Skeletal muscle tissue (tissue), 4 donors: Measurements from ENCODE around the gene AP5Z1. TPM values are rescaled to one million over a fixed set of nuclear protein-coding genes. Genes with fewer than 3 reads are reported as not detected.

Experiments used
- H3K27ac ChIP-seq: one replicate; pipeline ENCODE4 v1.7.0; 2013; ENCODE audit warnings: mild to moderate bottlenecking, low read depth, low read length, inconsistent platforms
- H3K27me3 ChIP-seq, 3 donors: one replicate each; pipeline ENCODE4 v1.7.0; 2013; ENCODE audit warnings: low read length in 3 of 3; ENCODE audit not compliant: control insufficient read depth in 3 of 3, insufficient read depth in 3 of 3
- H3K36me3 ChIP-seq, 3 donors: one replicate each; pipeline ENCODE4 v1.7.0; 2013; ENCODE audit warnings: low read length in 3 of 3; ENCODE audit not compliant: control insufficient read depth in 3 of 3, insufficient read depth in 3 of 3
- H3K4me1 ChIP-seq, 3 donors: one replicate each; pipeline ENCODE4 v1.7.0; 2013; ENCODE audit warnings: low read length in 3 of 3, mild to moderate bottlenecking in 3 of 3; ENCODE audit not compliant: control insufficient read depth in 3 of 3, insufficient read depth in 3 of 3
- H3K4me3 ChIP-seq, 3 donors: one replicate each; pipeline ENCODE4 v1.7.0; 2013; ENCODE audit warnings: low read length in 3 of 3
- H3K9ac ChIP-seq, 3 donors: one replicate each; pipeline ENCODE4 v1.7.0; 2013; ENCODE audit warnings: low read length in 3 of 3, mild to moderate bottlenecking in 3 of 3, moderate library complexity in 2 of 3, low read depth in 1 of 3
- H3K9me3 ChIP-seq, 3 donors: one replicate each; pipeline ENCODE4 v1.7.0; 2013; ENCODE audit warnings: low read length in 3 of 3; ENCODE audit not compliant: control insufficient read depth in 3 of 3
- total RNA-seq: library from RNA; depleted of rRNA; stranded (reverse); fragments of >200 nt; gene quantifications from one replicate; pipeline ENCODE4 v1.2.3, GENCODE V29; 2014
- donor health status: Osteomylitis.

Gene AP5Z1
- total RNA-seq, 1 donor from 2014 or later = 13.6 TPM

DNA sequence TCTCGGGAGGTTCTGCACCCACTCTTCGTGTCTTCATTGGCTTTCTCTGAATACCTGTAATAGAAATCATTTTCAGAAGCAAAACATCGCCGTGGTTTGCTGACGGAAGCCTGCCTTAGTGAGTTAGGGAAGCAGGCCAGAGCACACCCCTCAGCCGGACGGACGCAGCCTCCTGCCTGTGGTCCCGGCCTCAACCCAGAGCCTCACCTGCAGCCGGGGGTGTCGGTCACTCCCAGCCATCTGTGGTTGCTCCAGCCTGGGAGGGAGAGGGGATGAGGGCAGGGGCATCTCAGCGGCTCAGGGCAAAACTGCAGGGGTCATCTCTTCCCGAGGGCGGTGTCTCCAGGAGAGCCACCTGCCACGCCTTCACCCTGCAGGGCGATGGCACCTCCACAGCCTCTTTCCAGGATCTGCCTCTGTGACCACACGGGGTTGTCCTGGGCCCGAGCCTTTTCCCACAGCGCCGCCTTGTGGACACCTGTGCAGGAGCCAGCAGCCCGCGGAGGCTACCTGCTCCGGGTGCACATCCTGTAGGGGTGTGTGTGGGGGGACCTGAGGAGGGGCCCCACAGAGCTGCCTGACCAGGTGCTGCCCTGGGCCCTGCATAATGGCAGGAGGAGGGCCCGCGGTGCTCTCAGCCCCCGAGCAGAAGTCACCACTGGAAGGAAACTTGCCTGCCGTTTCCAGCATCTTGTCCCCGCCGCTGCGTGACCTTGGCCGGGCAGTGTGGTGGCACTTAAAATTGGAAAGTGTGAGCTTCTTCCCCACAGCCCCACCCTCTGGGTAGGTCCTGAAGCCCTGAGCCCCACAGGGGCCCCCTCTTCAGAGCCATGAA, 21.6 kb upstream of the AP5Z1 start:
- H3K27me3 ChIP-seq = no peaks in the 10 kb centered on the region
- no peak overlapping the region for H3K4me3 ChIP-seq
- H3K9ac ChIP-seq = no peak overlapping the region
- no peaks in the 10 kb centered on the region for H3K9me3 ChIP-seq
- no peak overlapping the region for H3K27ac ChIP-seq
- H3K4me1 ChIP-seq = peaks cover under 1 to 10% (median 9%) of the 10 kb centered on the region in 3 donors
- H3K36me3 ChIP-seq = peaks cover 35 to 40% (median 36%) of the 10 kb centered on the region in 3 donors

DNA sequence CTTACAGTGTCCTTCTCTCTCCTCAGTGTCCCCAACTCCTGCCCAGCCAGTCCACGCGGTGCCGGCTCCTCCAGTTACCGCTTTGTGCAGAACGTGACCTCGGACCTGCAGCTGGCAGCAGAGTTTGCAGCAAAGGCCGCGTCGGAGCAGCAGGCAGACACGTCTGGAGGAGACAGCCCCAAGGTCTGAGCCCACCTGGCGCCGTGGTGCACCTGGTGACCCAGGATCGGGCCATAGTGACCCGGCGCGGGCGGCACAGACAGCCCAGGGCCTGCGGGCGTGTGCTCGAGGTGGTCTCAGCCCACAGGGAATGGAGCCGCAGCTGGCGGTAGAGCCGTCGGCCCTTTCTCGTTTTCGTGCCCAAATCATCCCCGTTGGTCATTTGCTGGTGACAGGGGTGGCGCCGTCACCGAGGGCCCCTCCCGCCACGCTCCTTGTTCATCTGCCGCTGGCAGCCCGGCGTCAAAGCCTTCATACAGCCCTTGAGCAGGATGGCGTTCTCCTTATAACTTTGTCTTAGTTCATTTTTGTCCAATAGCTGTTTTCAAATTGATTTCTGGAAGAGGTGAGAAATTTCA, 20.9 kb upstream of the AP5Z1 start:
- Histone ChIP-seq H3K36me3 (peaks cover 38 to 46% (median 38%) of the 10 kb centered on the region in 3 donors), H3K4me3 (no peak overlapping the region), H3K9me3 (no peaks in the 10 kb centered on the region), H3K4me1 (peaks cover 0 to 10% (median 9%) of the 10 kb centered on the region in 3 donors), H3K27ac (no peak overlapping the region), H3K9ac (no peak overlapping the region), H3K27me3 (no peaks in the 10 kb centered on the region)

DNA sequence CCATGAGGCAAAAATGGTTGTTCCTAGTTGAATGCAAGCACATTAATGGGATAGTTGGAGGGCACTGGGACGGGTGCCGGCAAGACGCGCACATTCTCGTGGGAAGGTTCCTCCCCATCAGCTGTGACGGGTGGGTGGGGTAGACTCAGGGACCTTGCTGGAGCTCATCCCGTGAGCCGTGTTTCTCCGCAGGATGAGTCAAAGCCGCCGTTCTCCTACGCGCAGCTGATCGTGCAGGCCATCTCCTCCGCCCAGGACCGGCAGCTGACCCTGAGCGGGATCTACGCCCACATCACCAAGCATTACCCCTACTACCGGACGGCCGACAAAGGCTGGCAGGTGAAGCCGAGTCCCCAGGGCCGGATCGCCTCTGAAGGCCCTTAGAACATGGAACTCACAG, 20.4 kb upstream of the AP5Z1 start:
- peaks cover 0 to 10% (median 9%) of the 10 kb centered on the region in 3 donors for H3K4me1 ChIP-seq
- no peak overlapping the region for H3K9ac ChIP-seq
- no peak overlapping the region for H3K4me3 ChIP-seq
- H3K36me3 ChIP-seq = peaks cover 43 to 51% (median 43%) of the 10 kb centered on the region in 3 donors
- H3K27ac ChIP-seq = no peak overlapping the region
- no peaks in the 10 kb centered on the region for H3K9me3 ChIP-seq
- no peaks in the 10 kb centered on the region for H3K27me3 ChIP-seq

DNA sequence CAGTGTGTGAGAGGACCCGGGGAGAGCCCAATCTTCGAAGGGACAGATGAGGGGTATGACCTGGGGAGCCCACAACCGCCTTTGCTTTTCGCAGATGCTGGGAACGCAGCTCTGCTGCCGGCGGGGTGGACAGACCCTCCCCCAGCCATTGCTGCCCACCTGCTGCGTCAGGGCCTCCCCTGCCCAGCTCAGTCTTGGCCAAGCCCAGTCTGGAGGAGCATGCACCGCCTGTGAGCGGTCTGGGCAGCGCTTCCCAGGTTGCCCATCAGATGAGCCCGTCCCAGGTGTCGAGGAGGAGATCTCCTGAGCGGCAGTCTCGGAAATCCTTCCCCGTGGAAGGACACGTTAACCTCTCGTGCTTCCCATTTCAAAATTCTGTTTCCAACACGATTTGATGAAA, 17.3 kb upstream of the AP5Z1 start:
- no peak overlapping the region for H3K27ac ChIP-seq
- H3K9me3 ChIP-seq = no peaks in the 10 kb centered on the region
- H3K36me3 ChIP-seq = peaks cover 66 to 73% (median 66%) of the 10 kb centered on the region in 3 donors
- no peaks in the 10 kb centered on the region for H3K27me3 ChIP-seq
- no peak overlapping the region for H3K9ac ChIP-seq
- peaks cover 0 to 10% (median 8%) of the 10 kb centered on the region in 3 donors for H3K4me1 ChIP-seq
- no peak overlapping the region for H3K4me3 ChIP-seq

DNA sequence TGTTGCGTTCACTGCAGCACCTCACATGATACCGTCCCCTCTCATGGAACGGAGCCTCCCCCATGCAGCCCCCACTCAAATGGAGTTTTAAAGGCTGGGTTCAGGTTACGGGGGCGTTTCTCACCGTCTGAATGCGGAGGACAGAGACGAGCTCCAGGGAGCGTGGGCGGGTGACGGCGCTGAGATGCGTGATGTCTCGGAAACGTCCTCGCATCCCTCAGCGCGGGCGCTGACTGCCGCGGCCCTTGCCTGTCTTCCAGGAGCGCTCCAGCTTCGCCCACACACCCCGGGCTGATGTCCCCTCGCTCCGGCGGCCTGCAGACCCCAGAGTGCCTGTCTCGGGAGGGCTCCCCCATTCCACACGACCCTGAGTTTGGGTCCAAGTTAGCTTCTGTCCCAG, 16.6 kb upstream of the AP5Z1 start:
- Histone ChIP-seq H3K9ac (no peak overlapping the region), H3K9me3 (no peaks in the 10 kb centered on the region), H3K4me1 (peaks cover 0 to 3% (median 3%) of the 10 kb centered on the region in 3 donors), H3K27ac (no peak overlapping the region), H3K36me3 (peaks cover 73 to 80% (median 73%) of the 10 kb centered on the region in 3 donors), H3K27me3 (no peaks in the 10 kb centered on the region), H3K4me3 (no peak overlapping the region)

DNA sequence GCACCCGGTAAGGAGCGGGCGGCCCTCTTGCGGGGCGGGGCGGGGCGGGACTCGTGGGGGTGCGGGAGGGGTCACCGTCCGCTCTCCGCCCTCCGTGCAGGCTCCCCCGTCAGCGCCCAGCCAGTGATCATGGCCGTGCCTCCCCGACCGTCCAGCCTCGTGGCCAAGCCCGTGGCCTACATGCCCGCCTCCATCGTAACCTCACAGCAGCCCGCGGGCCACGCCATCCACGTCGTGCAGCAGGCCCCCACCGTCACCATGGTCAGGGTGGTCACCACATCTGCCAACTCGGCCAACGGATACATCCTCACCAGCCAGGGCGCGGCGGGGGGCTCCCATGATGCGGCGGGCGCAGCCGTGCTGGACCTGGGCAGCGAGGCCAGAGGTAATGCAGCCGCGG, 16.2 kb upstream of the AP5Z1 start:
- Histone ChIP-seq H3K36me3 (peaks cover 76 to 83% (median 77%) of the 10 kb centered on the region in 3 donors), H3K27ac (no peak overlapping the region), H3K27me3 (no peaks in the 10 kb centered on the region), H3K9ac (no peak overlapping the region), H3K4me1 (no peaks in the 10 kb centered on the region), H3K4me3 (no peak overlapping the region), H3K9me3 (no peaks in the 10 kb centered on the region)

DNA sequence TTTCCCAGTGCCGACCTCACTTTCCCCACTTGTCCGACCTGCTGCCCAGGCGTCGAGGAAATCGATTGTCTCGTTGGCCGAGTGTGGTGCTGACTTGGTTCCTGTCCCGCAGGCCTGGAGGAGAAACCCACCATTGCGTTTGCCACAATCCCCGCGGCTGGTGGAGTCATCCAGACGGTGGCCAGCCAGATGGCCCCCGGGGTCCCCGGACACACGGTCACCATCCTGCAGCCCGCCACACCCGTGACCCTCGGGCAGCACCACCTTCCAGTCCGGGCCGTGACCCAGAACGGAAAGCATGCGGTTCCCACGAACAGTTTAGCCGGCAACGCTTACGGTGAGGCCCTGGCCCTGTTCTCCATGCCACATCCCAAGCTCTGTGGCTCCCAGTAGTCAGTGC, 14.5 kb upstream of the AP5Z1 start:
- H3K27ac ChIP-seq = no peak overlapping the region
- no peak overlapping the region for H3K9ac ChIP-seq
- H3K4me1 ChIP-seq = peaks cover 0 to 6% (median 2%) of the 10 kb centered on the region in 3 donors
- no peak overlapping the region for H3K4me3 ChIP-seq
- H3K36me3 ChIP-seq = peaks cover 68 to 75% (median 70%) of the 10 kb centered on the region in 3 donors
- H3K27me3 ChIP-seq = no peaks in the 10 kb centered on the region
- no peaks in the 10 kb centered on the region for H3K9me3 ChIP-seq

DNA sequence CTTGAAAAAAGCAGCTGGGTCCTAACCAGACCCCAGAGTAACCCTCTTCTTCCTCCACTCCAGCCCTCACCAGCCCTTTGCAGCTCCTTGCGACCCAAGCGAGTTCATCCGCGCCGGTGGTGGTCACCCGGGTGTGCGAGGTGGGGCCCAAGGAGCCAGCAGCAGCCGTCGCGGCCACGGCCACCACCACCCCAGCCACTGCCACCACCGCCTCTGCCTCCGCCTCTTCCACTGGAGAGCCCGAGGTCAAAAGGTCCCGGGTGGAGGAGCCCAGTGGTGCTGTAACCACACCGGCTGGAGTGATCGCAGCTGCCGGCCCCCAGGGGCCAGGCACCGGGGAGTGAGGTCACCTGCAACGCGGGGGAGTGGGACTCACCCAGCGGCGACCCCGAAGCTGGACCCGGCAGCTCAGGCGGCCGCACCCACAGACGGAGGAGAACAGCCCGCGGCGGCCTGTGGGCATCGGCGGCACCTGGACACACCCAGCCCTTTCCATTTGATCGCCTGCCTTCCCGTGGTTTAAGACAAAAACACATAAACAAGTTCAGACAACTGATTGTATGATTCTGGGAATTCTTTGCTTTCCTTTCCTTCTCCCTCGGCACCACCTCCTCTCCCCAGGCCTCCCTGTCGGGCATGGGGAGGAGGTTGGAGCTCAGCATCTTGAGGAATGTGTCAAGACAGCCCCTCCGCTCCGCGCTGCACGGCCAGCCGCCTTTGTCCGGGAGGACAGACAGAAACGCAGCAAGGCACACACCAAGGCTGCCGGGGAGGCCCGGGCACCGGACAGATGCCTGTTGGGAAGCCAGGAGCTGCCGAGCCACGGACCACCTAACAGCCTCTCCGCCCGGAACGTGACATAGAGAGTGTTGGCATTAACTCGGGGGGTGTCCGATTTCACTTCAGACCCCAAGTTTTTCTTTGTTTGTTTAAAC, 13.0 kb upstream of the AP5Z1 start:
- Histone ChIP-seq H3K9ac (no peak overlapping the region), H3K4me3 (no peak overlapping the region), H3K27me3 (no peaks in the 10 kb centered on the region), H3K36me3 (peaks cover 68 to 71% (median 68%) of the 10 kb centered on the region in 3 donors), H3K27ac (no peak overlapping the region), H3K9me3 (no peaks in the 10 kb centered on the region), H3K4me1 (peaks cover 0 to 6% (median 2%) of the 10 kb centered on the region in 3 donors)

DNA sequence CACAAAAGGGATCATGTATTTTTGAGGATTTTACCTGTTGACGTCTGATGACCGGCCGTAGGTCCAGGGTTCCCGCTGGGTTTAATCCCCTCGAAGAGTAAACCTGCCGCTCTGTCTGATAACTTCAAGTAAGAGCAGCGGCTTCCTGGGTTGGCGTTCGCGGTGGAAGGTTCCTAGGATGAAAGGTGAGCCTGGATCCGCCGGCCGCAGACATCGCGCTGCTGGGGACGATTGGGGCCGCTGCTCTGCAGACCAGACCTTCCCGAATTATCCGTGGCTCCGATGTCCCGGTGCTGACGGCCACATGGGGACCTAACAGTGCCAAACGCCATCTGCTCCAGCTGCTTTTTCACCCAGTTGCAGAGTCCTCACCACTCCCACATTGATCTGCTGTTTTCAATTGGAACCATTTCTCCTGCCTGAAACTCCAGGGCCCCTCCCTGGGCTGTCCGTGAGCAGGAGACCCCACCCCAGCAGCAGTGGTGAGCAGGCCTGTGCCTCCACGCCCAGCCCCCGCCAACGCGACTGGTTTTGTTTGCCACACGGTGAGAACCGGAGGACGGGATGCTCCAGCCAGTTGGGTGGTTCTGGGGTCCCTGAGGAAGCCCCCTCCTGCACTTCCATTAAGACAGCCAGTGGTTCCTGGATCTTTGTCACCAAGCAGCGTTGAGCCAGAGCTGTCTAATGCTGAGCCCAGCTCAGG, 12.2 kb upstream of the AP5Z1 start:
- no peak overlapping the region for H3K9ac ChIP-seq
- no peaks in the 10 kb centered on the region for H3K9me3 ChIP-seq
- H3K4me1 ChIP-seq = peaks cover 0 to 6% (median 2%) of the 10 kb centered on the region in 3 donors
- peaks cover 60 to 67% (median 66%) of the 10 kb centered on the region in 3 donors for H3K36me3 ChIP-seq
- no peak overlapping the region for H3K4me3 ChIP-seq
- no peak overlapping the region for H3K27ac ChIP-seq
- no peaks in the 10 kb centered on the region for H3K27me3 ChIP-seq
